Panc1 (cell line): ENCODE data around the gene LAMC2. TPM values are rescaled to one million over a fixed set of nuclear protein-coding genes. Genes with fewer than 3 reads are reported as not detected.
"Not testable (repeated sequence)": the region's sequence is repeated elsewhere in the genome, so short reads cannot be mapped to it uniquely, and the experiment has no call there.

Source experiments
- ATAC-seq: fragments of 200-7000 bp; cut with Tn5 transposase; 2 replicates; pipeline ENCODE4 v1.9.1; 2020; ENCODE audit warnings: mild to moderate bottlenecking, moderate library complexity
- BruUV-seq: library from RNA; stranded (reverse); fragments of 400-500 nt; replicated peaks from 2 replicates; lab custom pipeline; 2021; lab: Mats Ljungman, UMichigan
- CTCF ChIA-PET: fragments of 300-600 bp; sonication (Branson Sonifier 250); formaldehyde crosslinking; loops from one replicate; lab custom pipeline; 2022; ENCODE audit warnings: antibody characterized with exemption; lab: Charles Lee
- POLR2A ChIA-PET: fragments of 300-600 bp; sonication (Branson Sonifier 250); formaldehyde crosslinking; loops from one replicate; lab custom pipeline; 2022; ENCODE audit warnings: antibody characterized with exemption; lab: Charles Lee
- DNase-seq: peaks from one replicate; pipeline ENCODE4 v3.0.0-alpha.2; 2010; ENCODE audit warnings: low read depth, low spot score
- H3K27ac ChIP-seq: 2 replicates; pipeline ENCODE4 v1.5.1; 2011; ENCODE audit warnings: mild to moderate bottlenecking, low read length, inconsistent platforms
- H3K27me3 ChIP-seq: fragments of 200-500 bp; sonication (Bioruptor generic); 2 replicates; pipeline ENCODE4 v1.6.0; 2014; ENCODE audit warnings: low read length, inconsistent platforms; ENCODE audit not compliant: control insufficient read depth, insufficient read depth
- H3K36me3 ChIP-seq: fragments of 200-500 bp; sonication (Bioruptor generic); 2 replicates; pipeline ENCODE4 v1.5.1; 2014; ENCODE audit warnings: inconsistent platforms, mild to moderate bottlenecking, low read length, moderate library complexity; ENCODE audit not compliant: control insufficient read depth, insufficient read depth
- H3K4me1 ChIP-seq: 2 replicates; pipeline ENCODE4 v1.5.1; 2011; ENCODE audit warnings: inconsistent platforms, mild to moderate bottlenecking, low read length, moderate library complexity; ENCODE audit not compliant: control insufficient read depth, insufficient read depth
- H3K4me3 ChIP-seq, 2 experiments: 2 replicates each; pipeline ENCODE4 v1.5.1; 2011 to 2012; ENCODE audit warnings: low read depth in 2 of 2, low read length in 2 of 2, mild to moderate bottlenecking in 2 of 2, inconsistent platforms in 1 of 2, moderate library complexity in 1 of 2
- H3K9me3 ChIP-seq: fragments of 200-500 bp; sonication (Bioruptor generic); 2 replicates; pipeline ENCODE4 v1.5.1; 2014; ENCODE audit warnings: low read depth, mild to moderate bottlenecking, inconsistent platforms, low read length, moderate library complexity; ENCODE audit not compliant: control insufficient read depth, insufficient read depth
- POLR2AphosphoS5 ChIP-seq: IDR thresholded peaks from 2 replicates; pipeline ENCODE4 v1.6.1; 2012; ENCODE audit warnings: mild to moderate bottlenecking, low read depth, low read length, moderate library complexity
- SIN3A ChIP-seq: IDR thresholded peaks from 2 replicates; pipeline ENCODE4 v1.6.1; 2012; ENCODE audit warnings: low read depth, mild to moderate bottlenecking, low read length, moderate library complexity, borderline replicate concordance; ENCODE audit not compliant: insufficient read depth
- TCF7L2 ChIP-seq: IDR thresholded peaks from 2 replicates; pipeline ENCODE4 v1.6.1; 2011; ENCODE audit warnings: mild to moderate bottlenecking, low read depth, low read length, inconsistent platforms
- in situ Hi-C: cut with HindIII; loops from 2 replicates; pipeline ENCODE4 v1.10.0; 2016; ENCODE audit warnings: low sequenced_read_pairs, low pct_unique_long_range_greater_than_20kb
- intact Hi-C: fragments of 100-400 bp; cut with micrococcal nuclease; formaldehyde crosslinking; loops from one replicate; pipeline ENCODE4 v1.10.0; 2022; ENCODE audit not compliant: unreplicated experiment
- total RNA-seq: library from RNA; stranded (reverse); gene quantifications from one replicate; pipeline ENCODE4 v1.2.1, GENCODE V29; 2021; ENCODE audit not compliant: unreplicated experiment
- TF ChIP-seq, protein P1 (sequence below): fragments of 450-650 bp; IDR thresholded peaks from 2 replicates; pipeline ENCODE4 v1.5.1; 2017; ENCODE audit warnings: mild to moderate bottlenecking
- TF ChIP-seq, protein P2 (sequence below), 2 experiments: IDR thresholded peaks; 2 replicates each; pipeline ENCODE4 v1.6.1; 2011 to 2012; ENCODE audit warnings: low read depth in 2 of 2, control low read depth in 1 of 2, low read length in 1 of 2, mild to moderate bottlenecking in 1 of 2, moderate library complexity in 1 of 2; ENCODE audit not compliant: insufficient read depth in 1 of 2

The LAMC2 gene
- total RNA-seq, 1 experiment from 2014 or later = 8.3 TPM

DNA sequence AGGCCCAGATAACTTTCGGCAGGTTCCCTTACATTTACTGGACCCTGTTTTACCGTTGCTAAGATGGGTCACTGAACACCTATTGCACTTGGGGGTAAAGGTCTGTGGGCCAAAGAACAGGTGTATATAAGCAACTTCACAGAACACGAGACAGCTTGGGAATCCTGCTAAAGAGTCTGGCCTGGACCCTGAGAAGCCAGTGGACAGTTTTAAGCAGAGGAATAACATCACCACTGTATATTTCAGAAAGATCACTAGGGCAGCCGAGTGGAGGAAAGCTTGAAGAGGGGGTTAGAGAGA is 54.4 kb downstream of the LAMC2 start:
- CTCF ChIA-PET = interaction anchor here (0.5 to 0.6 kb wide), 2 partner anchors 254 to 266 kb away, joined by 3 to 11 read pairs; no protein-coding TSS in a partner anchor
- H3K4me1 ChIP-seq = peaks cover 2% of the 10 kb centered on the region
- H3K27ac ChIP-seq = no peak overlapping the region
- no peaks in the 10 kb centered on the region for H3K36me3 ChIP-seq
- POLR2A ChIA-PET = no interaction called here
- no TSS peak for BruUV-seq
- in situ Hi-C loops (no loop called here), intact Hi-C loops (no loop called here)
- no peak for DNase-seq
- no peak overlapping the region for H3K4me3 ChIP-seq
- TF ChIP-seq, protein P1, sequence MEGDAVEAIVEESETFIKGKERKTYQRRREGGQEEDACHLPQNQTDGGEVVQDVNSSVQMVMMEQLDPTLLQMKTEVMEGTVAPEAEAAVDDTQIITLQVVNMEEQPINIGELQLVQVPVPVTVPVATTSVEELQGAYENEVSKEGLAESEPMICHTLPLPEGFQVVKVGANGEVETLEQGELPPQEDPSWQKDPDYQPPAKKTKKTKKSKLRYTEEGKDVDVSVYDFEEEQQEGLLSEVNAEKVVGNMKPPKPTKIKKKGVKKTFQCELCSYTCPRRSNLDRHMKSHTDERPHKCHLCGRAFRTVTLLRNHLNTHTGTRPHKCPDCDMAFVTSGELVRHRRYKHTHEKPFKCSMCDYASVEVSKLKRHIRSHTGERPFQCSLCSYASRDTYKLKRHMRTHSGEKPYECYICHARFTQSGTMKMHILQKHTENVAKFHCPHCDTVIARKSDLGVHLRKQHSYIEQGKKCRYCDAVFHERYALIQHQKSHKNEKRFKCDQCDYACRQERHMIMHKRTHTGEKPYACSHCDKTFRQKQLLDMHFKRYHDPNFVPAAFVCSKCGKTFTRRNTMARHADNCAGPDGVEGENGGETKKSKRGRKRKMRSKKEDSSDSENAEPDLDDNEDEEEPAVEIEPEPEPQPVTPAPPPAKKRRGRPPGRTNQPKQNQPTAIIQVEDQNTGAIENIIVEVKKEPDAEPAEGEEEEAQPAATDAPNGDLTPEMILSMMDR = no peak
- TF ChIP-seq SIN3A (no peak), TCF7L2 (no peak), POLR2AphosphoS5 (no peak)
- TF ChIP-seq, protein P2, sequence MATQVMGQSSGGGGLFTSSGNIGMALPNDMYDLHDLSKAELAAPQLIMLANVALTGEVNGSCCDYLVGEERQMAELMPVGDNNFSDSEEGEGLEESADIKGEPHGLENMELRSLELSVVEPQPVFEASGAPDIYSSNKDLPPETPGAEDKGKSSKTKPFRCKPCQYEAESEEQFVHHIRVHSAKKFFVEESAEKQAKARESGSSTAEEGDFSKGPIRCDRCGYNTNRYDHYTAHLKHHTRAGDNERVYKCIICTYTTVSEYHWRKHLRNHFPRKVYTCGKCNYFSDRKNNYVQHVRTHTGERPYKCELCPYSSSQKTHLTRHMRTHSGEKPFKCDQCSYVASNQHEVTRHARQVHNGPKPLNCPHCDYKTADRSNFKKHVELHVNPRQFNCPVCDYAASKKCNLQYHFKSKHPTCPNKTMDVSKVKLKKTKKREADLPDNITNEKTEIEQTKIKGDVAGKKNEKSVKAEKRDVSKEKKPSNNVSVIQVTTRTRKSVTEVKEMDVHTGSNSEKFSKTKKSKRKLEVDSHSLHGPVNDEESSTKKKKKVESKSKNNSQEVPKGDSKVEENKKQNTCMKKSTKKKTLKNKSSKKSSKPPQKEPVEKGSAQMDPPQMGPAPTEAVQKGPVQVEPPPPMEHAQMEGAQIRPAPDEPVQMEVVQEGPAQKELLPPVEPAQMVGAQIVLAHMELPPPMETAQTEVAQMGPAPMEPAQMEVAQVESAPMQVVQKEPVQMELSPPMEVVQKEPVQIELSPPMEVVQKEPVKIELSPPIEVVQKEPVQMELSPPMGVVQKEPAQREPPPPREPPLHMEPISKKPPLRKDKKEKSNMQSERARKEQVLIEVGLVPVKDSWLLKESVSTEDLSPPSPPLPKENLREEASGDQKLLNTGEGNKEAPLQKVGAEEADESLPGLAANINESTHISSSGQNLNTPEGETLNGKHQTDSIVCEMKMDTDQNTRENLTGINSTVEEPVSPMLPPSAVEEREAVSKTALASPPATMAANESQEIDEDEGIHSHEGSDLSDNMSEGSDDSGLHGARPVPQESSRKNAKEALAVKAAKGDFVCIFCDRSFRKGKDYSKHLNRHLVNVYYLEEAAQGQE (IDR thresholded peaks at IDR 0.05; ENCODE audit: insufficient read depth in 1 of 2, low read depth in 2 of 2, low read length in 1 of 2) = no peak
- H3K9me3 ChIP-seq = no peaks in the 10 kb centered on the region
- no peak for ATAC-seq
- no peaks in the 10 kb centered on the region for H3K27me3 ChIP-seq

DNA sequence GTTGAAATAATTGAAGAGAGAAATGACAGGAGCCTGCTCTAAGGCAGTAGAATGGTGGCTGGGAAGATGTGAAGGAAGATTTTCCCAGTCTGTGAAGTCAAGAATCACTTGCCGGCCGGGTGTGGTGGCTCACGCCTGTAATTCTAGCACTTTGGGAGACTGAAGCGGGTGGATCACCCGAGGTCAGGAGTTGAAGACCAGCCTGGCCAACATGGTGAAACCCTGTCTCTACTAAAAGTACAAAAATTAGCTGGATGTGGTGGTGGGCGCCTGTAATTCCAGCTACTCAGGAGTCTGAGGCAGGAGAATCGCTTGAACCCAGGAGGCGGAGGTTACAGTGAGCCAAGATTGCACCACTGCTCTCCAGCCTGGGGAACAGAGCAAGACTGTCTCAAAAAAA is 54.8 kb downstream of the LAMC2 start:
- ATAC-seq, H3K27me3 ChIP-seq, H3K4me1 ChIP-seq, DNase-seq, in situ Hi-C loops, intact Hi-C loops, H3K9me3 ChIP-seq, BruUV-seq, H3K27ac ChIP-seq, H3K36me3 ChIP-seq, POLR2A ChIA-PET, H3K4me3 ChIP-seq: not testable (repeated sequence)
- CTCF ChIA-PET = interaction anchor here (0.5 kb wide), 1 partner anchor 266 kb away, joined by 11 read pairs; no protein-coding TSS in a partner anchor

DNA sequence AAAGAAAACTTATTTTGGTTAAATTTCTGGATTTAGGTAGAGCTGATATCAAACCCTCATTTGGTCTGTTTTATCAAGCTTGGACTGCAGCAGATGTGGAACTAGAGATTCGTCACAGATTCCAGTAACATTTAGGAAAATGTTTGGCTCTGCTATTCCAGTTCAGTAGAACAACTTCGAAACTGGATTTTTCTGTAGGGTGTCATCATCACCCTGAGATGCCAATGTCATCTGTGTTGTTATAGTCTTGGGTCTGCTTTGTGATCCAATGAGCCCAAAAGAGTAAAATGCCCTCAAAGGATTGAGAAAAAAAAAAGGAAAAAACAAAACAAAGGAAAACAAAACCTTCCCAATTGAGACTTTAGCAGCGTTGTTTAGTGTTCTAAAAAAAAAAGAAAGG is 55.4 kb downstream of the LAMC2 start:
- Histone ChIP-seq H3K4me1 (no peaks in the 10 kb centered on the region), H3K27me3 (no peaks in the 10 kb centered on the region), H3K36me3 (no peaks in the 10 kb centered on the region), H3K9me3 (no peaks in the 10 kb centered on the region), H3K4me3 (no peak overlapping the region), H3K27ac (no peak overlapping the region)
- in situ Hi-C loops (no loop called here), intact Hi-C loops (no loop called here)
- TF ChIP-seq POLR2AphosphoS5 (no peak), SIN3A (no peak), TCF7L2 (no peak)
- TF ChIP-seq, protein P1 = no peak
- TF ChIP-seq, protein P2 (IDR thresholded peaks at IDR 0.05; ENCODE audit: insufficient read depth in 1 of 2, low read depth in 2 of 2, low read length in 1 of 2) = no peak
- ChIA-PET CTCF (no interaction called here), POLR2A (no interaction called here)
- BruUV-seq = no TSS peak
- ATAC-seq (no peak), DNase-seq (no peak)
